Mesothelial cell of epicardium (in vitro differentiated cells): ENCODE results near the gene DOCK11. TPM values are rescaled to one million over a fixed set of nuclear protein-coding genes. Genes with fewer than 3 reads are reported as not detected.

Experiments used
- DNase-seq, 2 experiments: peaks; one replicate each; pipeline ENCODE4 v3.0.0; 2021; ENCODE audit warnings: low spot score in 2 of 2; ENCODE audit not compliant: unreplicated experiment in 2 of 2
- H3K27ac Mint-ChIP-seq: 2 replicates; pipeline ENCODE4 v1.8.0; 2021; ENCODE audit warnings: mixed read lengths
- H3K27me3 Mint-ChIP-seq: 2 replicates; pipeline ENCODE4 v1.8.0; 2021; ENCODE audit warnings: low read depth, mixed read lengths
- H3K36me3 Mint-ChIP-seq: 2 replicates; pipeline ENCODE4 v1.8.0; 2021; ENCODE audit warnings: mixed read lengths
- H3K4me1 Mint-ChIP-seq: 2 replicates; pipeline ENCODE4 v1.8.0; 2021; ENCODE audit warnings: mixed read lengths
- H3K4me3 Mint-ChIP-seq: 2 replicates; pipeline ENCODE4 v1.8.0; 2021; ENCODE audit warnings: mild to moderate bottlenecking, moderate library complexity, mixed read lengths
- H3K9me3 Mint-ChIP-seq: 2 replicates; pipeline ENCODE4 v1.8.0; 2021; ENCODE audit warnings: mixed read lengths
- total RNA-seq: library from RNA; stranded (reverse); gene quantifications from 3 replicates; pipeline ENCODE4 v1.2.1, GENCODE V29; 2021
- TF ChIP-seq, protein P1 (sequence below): fragments of 200-600 bp; sonication (generic); IDR thresholded peaks from one replicate; pipeline ENCODE4 v1.5.0; 2021; ENCODE audit warnings: antibody characterized with exemption; ENCODE audit not compliant: unreplicated experiment

Gene DOCK11
- total RNA-seq, 1 donor from 2014 or later: 56.7 TPM

DNA sequence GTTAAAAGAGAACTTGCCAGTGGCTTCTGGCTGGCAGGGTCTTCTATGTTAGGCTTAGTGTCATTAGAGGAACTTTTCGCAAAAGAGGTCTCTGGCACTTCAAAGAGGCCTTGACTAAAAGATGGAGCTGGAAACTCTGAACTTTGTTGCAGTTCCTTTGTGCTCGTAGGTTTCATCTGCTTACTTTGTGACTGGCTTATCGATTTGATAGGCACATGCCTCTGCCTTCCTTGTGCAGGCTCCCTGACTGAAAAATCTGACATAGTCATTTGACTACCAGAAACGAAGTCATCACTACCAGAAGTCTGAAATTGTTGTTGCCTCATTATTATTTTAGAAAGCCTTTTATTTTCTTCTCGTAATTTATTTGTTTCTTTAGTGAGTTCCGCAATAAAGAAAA, 137.9 kb downstream of the DOCK11 start:
- TF ChIP-seq, protein P1, sequence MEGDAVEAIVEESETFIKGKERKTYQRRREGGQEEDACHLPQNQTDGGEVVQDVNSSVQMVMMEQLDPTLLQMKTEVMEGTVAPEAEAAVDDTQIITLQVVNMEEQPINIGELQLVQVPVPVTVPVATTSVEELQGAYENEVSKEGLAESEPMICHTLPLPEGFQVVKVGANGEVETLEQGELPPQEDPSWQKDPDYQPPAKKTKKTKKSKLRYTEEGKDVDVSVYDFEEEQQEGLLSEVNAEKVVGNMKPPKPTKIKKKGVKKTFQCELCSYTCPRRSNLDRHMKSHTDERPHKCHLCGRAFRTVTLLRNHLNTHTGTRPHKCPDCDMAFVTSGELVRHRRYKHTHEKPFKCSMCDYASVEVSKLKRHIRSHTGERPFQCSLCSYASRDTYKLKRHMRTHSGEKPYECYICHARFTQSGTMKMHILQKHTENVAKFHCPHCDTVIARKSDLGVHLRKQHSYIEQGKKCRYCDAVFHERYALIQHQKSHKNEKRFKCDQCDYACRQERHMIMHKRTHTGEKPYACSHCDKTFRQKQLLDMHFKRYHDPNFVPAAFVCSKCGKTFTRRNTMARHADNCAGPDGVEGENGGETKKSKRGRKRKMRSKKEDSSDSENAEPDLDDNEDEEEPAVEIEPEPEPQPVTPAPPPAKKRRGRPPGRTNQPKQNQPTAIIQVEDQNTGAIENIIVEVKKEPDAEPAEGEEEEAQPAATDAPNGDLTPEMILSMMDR: no peak
- DNase-seq: no peak
- Mint-ChIP-seq H3K36me3 (peaks cover 26% of the 10 kb centered on the region), H3K4me1 (no peaks in the 10 kb centered on the region), H3K4me3 (no peak overlapping the region), H3K9me3 (peaks cover 11% of the 10 kb centered on the region), H3K27ac (no peak overlapping the region), H3K27me3 (no peaks in the 10 kb centered on the region)

DNA sequence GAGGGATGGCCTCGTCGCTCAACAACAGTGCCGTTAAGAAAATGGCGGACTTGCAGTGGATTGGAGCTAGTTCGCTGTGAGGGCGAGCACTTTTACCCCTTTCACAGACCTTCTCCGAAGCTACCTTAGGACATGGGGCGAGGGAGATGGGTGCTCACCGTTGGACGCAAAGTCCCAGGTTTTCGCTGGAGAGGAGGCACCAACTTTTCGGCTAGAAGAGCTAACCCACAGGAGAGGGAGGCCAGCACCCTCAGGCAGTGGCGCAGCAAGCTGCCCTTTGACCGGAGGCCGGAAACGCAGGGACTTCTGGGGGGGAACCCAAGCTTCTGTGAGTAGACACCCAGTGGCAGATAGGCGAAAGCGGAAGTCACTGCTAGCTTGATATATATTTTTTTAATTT, 138.7 kb downstream of the DOCK11 start:
- TF ChIP-seq, protein P1: no peak
- no peak overlapping the region for H3K27ac Mint-ChIP-seq
- DNase-seq: no peak
- H3K9me3 Mint-ChIP-seq: peaks cover 11% of the 10 kb centered on the region
- peaks cover 26% of the 10 kb centered on the region for H3K36me3 Mint-ChIP-seq
- H3K4me1 Mint-ChIP-seq: no peaks in the 10 kb centered on the region
- H3K4me3 Mint-ChIP-seq: no peak overlapping the region
- no peaks in the 10 kb centered on the region for H3K27me3 Mint-ChIP-seq

DNA sequence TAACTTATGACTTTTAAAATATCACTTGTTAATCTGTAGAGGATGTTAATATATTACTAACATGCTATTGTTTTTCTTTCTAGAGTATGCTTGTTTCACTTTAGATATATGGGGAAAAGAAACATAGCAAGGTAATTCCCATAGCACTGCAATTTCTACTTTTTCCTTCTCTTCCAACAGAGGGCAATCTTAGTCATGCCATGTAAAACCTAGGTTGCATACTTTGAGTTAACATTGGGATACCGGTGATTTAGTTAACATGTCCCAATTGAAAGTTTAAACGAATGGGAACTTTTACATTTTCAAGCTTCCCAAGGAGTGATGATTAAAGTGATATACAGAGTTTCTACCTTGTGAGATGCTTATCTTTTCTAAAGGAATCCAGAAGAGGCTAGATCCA, 142.4 kb downstream of the DOCK11 start:
- Mint-ChIP-seq H3K4me1 (no peaks in the 10 kb centered on the region), H3K9me3 (peaks cover 4% of the 10 kb centered on the region), H3K27ac (no peak overlapping the region), H3K4me3 (no peak overlapping the region), H3K36me3 (peaks cover 25% of the 10 kb centered on the region), H3K27me3 (no peaks in the 10 kb centered on the region)
- DNase-seq: no peak
- TF ChIP-seq, protein P1: no peak

- TF ChIP-seq, protein P1: no peak
- Mint-ChIP-seq H3K9me3 (peaks cover 7% of the 10 kb centered on the region), H3K27me3 (no peaks in the 10 kb centered on the region), H3K27ac (no peak overlapping the region), H3K36me3 (peaks cover 16% of the 10 kb centered on the region), H3K4me3 (no peak overlapping the region), H3K4me1 (no peaks in the 10 kb centered on the region)
- no peak for DNase-seq
Observed at GRCh38 chrX:118644378-118644777, 148.8 kb downstream of the DOCK11 start.

GRCh38 chrX:118652717-118653116, 157.1 kb downstream of the DOCK11 start:
- H3K4me1 Mint-ChIP-seq: no peaks in the 10 kb centered on the region
- H3K36me3 Mint-ChIP-seq: peaks cover 15% of the 10 kb centered on the region
- H3K9me3 Mint-ChIP-seq: peaks cover 5% of the 10 kb centered on the region

More at GRCh38 chrX:118652717-118653116, 157.1 kb downstream of the DOCK11 start:
- no peak for DNase-seq
- TF ChIP-seq, protein P1: no peak
- H3K27ac Mint-ChIP-seq: no peak overlapping the region
- H3K27me3 Mint-ChIP-seq: no peaks in the 10 kb centered on the region
- no peak overlapping the region for H3K4me3 Mint-ChIP-seq
